Activated gamma-delta T cell (primary cell): Measurements from ENCODE around the gene TSEN54.

Source experiments
- DNase-seq: peaks from one replicate; lab custom pipeline; 2025; lab: John Stamatoyannopoulos, UW

The TSEN54 gene

DNA sequence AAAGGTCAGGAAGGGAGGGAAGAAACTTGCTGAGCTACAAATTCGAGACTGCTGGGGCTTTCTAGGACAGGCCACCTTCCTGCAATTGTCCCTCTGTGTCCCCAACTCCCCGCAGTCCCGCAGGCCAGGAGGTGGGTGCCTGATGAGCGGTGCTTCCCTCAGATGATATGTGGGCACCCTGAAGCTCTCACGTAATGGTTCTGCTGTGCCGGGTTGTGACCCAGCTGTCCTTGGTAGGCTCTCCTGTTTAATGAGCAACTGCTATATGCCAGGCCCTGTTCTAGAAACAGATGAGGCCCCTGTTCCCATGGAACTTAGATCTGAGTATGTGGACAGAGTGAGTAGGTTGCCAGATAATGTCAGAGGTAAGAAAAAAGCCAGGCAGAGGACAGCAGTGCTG is 49.3 kb downstream of the TSEN54 start:
- DNase-seq = no peak

DNA sequence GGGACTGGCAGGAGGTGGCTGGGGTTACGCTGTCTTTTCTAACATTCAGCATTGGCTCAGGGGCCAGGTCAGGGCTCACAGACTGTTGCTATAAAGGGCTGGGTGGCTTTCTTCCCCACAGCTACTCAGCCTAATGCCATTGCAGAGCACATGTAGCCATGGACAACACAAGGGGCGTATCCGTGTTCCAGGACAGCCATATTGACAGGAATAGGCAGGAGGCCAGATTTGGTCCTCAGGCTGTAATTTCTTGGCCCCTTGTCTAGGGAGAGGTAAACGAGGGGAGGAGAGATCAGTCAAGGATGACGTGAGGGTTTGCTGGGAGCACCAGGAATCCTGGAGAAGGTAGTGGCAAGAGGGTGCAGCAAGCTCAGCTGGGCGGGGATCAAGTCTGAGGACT is 50.1 kb downstream of the TSEN54 start:
- no peak for DNase-seq

DNA sequence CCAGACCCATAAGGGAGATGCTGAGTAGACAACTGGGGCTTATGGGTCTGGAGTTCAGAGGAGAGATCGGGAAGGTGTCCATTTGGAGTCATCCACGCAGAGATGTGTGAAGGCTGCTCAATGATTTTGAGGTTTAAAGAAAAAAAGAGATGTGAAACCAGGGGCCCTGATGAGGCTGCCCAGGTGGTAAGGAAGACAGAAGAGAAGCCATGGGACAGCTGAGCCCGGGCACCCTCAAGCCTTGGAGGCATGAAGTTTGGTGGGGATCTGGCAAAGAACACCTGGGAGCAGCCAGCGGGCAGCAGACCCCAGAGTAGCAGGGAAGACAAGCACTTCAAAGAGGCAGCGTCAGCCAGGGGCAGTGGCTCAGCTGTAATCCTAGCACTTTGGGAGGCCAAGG is 50.5 kb downstream of the TSEN54 start:
- no peak for DNase-seq

DNA sequence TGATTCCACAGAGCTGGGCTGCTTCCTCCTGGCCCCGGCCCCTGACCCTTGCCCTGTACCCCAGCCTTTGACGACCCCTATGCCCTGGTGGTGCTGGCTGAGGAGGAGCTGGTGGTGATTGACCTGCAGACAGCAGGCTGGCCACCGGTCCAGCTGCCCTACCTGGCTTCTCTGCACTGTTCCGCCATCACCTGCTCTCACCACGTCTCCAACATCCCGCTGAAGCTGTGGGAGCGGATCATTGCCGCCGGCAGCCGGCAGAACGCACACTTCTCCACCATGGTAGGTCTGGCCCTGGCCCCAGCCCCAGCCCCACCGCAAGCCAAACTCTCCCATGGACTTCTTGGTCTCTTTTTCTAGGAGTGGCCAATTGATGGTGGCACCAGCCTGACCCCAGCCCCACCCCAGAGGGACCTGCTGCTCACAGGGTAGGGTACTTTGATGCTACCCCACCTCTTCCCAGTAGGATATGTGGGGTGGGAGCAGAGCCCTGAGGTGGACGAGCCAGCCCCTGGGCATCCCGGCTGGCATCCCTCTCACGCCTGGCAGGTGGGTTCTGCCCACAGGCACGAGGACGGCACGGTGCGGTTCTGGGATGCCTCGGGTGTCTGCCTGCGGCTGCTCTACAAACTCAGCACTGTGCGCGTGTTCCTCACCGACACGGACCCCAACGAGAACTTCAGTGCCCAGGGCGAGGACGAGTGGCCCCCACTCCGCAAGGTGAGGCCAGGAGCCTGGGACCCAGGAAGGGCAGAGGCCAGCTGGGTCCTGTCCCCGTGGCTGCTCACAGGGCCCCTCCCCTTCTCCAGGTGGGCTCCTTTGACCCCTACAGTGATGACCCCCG is 52.3 kb downstream of the TSEN54 start:
- DNase-seq = no peak

DNA sequence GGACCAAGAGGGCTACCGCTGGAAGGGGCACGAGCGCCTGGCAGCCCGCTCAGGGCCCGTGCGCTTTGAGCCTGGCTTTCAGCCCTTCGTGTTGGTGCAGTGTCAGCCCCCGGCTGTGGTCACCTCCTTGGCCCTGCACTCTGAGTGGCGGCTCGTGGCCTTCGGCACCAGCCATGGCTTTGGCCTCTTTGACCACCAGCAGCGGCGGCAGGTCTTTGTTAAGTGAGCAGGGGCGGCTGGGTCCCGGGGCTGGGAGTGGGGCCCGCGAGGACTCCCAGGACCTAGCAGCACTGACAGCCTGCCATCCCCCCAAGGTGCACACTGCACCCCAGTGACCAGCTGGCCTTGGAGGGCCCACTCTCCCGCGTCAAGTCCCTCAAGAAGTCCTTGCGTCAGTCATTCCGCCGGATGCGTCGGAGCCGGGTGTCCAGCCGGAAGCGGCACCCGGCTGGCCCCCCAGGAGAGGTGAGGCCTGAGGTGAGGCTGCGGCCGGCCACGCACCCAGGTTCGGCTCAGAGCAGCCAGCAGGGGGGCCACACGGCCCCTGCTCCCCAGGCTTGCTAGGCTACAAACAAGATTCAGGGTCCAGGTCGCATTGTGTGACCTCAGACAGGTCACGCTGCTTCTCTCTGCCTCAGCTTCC is 53.8 kb downstream of the TSEN54 start:
- DNase-seq = no peak

DNA sequence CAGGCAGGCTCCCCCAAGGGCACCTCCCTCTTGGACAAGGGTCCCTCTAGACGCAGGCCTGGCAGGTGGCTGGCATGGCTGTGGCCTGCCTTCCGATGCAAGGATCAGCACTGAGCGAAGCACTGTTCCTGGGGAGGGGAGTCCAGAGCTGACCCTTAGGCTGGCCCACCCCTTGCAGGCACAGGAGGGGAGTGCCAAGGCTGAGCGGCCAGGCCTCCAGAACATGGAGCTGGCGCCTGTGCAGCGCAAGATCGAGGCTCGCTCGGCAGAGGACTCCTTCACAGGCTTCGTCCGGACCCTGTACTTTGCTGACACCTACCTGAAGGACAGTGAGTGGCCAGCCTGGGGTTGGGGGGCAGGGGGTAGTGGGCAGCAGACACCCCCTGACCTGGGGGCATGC is 54.4 kb downstream of the TSEN54 start:
- no peak for DNase-seq

DNA sequence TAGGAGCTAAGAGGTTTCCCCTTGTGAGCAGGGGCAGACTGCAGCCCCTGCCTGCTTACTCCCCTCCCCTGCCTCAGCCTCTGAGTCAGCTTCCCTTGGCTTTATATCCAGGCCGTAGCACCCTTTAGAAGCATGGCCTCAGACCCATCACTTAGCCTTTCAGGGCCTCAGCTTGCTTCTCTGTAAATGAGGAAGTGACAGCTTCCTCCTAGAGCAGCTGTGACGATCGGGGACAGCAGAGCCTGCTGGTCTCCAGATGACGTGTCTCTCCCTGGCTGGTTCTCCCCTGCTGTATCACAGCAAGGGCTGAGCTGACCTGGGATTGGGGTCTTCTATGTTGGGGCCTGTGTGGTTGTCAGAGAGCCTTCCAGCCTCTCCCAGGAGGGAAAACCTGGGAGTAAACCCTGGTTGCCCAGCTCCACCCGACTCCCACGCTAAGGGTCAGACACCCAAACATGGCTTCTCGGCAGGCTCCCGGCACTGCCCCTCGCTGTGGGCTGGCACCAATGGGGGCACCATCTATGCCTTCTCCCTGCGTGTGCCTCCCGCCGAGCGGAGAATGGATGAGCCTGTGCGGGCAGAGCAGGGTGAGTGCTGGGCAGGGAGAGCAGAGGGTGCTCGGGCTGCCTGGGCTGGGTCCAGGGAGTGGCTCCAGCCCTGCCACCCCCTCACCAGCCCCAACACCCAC is 55.0 kb downstream of the TSEN54 start:
- no peak for DNase-seq

DNA sequence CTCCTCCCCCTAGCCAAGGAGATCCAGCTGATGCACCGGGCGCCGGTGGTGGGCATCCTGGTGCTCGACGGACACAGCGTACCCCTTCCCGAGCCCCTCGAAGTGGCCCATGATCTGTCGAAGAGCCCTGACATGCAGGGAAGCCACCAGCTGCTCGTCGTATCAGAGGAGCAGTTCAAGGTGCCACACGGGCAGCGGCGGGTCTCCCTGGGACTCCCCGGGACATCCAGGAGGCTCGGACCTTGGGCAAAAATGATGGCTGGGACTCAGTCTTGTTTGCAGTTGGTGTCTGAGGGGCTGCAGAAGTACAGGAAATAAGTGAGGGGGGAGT is 55.5 kb downstream of the TSEN54 start:
- DNase-seq = no peak

DNA sequence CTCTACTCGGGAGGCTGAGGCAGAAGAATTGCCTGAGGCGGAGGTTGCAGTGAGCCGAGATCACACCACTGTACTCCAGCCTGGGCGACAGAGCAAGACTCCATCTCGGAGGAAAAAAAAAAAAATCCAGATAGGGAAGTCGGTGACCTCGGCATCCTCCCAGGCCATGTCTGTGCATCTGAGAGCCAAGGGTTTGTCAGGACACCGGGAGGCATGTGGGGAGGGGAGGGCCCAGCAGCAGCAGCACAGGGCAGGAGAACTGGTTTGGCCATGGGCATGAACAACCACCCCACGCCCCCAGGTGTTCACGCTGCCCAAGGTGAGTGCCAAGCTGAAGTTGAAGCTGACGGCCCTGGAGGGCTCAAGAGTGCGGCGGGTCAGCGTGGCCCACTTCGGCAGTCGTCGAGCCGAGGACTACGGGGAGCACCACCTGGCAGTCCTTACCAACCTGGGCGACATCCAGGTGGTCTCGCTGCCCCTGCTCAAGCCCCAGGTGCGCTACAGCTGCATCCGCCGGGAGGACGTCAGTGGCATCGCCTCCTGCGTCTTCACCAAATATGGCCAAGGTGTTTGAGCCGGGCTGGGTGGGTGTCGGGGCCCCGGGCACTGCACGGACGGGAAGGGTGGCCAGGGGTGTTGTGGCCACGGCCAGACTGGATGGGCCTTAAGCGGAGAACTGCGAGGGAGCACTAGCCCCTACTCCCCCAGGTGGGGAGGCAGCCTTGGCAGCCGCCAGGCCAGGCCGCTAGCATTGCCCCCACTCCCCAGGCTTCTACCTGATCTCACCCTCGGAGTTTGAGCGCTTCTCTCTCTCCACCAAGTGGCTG is 56.6 kb downstream of the TSEN54 start:
- DNase-seq = no peak

DNA sequence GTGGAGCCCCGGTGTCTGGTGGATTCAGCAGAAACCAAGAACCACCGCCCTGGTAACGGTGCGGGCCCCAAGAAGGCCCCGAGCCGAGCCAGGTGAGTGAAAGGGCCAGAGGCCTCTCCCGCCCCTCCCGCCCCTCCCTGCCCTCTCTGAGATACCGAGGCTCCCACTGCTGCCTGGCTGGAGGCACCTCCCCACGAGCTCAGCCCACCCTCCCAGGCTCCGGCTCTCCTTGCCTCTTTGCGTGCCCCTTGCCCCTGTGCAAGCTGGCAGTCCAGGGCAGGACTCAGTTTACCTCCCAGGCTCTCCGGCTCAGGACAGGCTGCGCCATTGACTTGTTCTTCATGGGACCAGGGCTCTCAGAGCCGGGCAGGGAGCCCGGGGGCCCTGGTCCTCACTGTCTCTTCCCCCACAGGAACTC is 57.2 kb downstream of the TSEN54 start:
- no peak for DNase-seq

DNA sequence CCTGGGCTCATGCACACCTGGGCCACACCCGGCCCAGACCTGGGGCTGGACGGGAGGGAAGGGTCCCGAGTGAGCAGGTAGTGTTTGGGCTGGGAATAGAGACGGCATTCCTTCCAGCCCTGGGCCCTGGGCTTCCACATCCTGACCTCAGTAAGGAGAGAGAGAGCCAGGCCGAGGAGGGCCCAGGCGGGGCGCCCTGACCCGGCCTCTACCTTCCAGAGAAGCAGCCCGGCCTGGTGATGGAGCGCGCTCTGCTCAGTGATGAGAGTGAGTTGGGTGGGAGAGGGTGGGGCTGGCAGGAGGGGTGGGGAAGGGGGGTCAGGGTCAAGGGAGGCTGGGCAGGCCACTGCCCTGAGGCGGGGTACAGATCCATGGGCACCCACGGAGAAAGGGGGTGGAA is 57.7 kb downstream of the TSEN54 start:
- DNase-seq = no peak
